HEK293T (cell line): Measurements from ENCODE around the gene COL9A3.

Experiments used
- FOXA1 ChIP-seq: fragments of 450-650 bp; IDR thresholded peaks from 2 replicates; pipeline ENCODE4 v1.6.1; 2016; ENCODE audit warnings: mild to moderate bottlenecking
- FOXM1 ChIP-seq: fragments of 450-650 bp; IDR thresholded peaks from 2 replicates; pipeline ENCODE4 v1.6.1; 2017; ENCODE audit warnings: mild to moderate bottlenecking, borderline replicate concordance
- HDGF ChIP-seq: fragments of 450-650 bp; IDR thresholded peaks from 2 replicates; pipeline ENCODE4 v1.6.1; 2017; ENCODE audit warnings: antibody characterized with exemption, borderline replicate concordance
- L3MBTL2 ChIP-seq: fragments of 450-650 bp; conservative IDR thresholded peaks from 2 replicates; pipeline ENCODE4 v1.6.1; 2016; ENCODE audit warnings: mild to moderate bottlenecking
- SP1 ChIP-seq: fragments of 450-650 bp; IDR thresholded peaks from 2 replicates; pipeline ENCODE4 v1.6.1; 2017
- TARDBP ChIP-seq: fragments of 450-650 bp; IDR thresholded peaks from 2 replicates; pipeline ENCODE4 v1.6.1; 2016
- ZNF384 ChIP-seq: fragments of 450-650 bp; IDR thresholded peaks from 2 replicates; pipeline ENCODE4 v1.6.1; 2016

GRCh38 chr20:62841705-62842212 lies 24.9 kb downstream of the COL9A3 start:
- TF ChIP-seq FOXM1 (no peak), L3MBTL2 (no peak), ZNF384 (no peak), FOXA1 (no peak), TARDBP (no peak), SP1 (no peak), HDGF (no peak)
